Large intestine (tissue), 3 donors: ENCODE measurements around the gene CRY2. TPM values are rescaled to one million over a fixed set of nuclear protein-coding genes. Genes with fewer than 3 reads are reported as not detected.

Experiments used
- DNase-seq, 2 donors: peaks; one replicate each; pipeline versions ENCODE4 v3.0.0 to v3.0.0-alpha.2; 2013
- H3K27ac ChIP-seq: one replicate; pipeline ENCODE4 v1.5.1; 2013; ENCODE audit warnings: low read length
- H3K27me3 ChIP-seq: 2 replicates; pipeline ENCODE4 v1.6.1; 2013; ENCODE audit warnings: low read length; ENCODE audit not compliant: control insufficient read depth, insufficient read depth
- H3K36me3 ChIP-seq: 2 replicates; pipeline ENCODE4 v1.6.1; 2013; ENCODE audit warnings: low read length; ENCODE audit not compliant: control insufficient read depth, insufficient read depth
- H3K4me1 ChIP-seq: one replicate; pipeline ENCODE4 v1.6.1; 2013; ENCODE audit warnings: low read length; ENCODE audit not compliant: control insufficient read depth, insufficient read depth
- H3K4me3 ChIP-seq: one replicate; pipeline ENCODE4 v1.5.1; 2013; ENCODE audit warnings: low read length
- H3K9me3 ChIP-seq: one replicate; pipeline ENCODE4 v1.6.1; 2013; ENCODE audit warnings: mild to moderate bottlenecking, low read depth, low read length, moderate library complexity; ENCODE audit not compliant: control insufficient read depth
- WGBS: methylation state at CpG from one replicate; pipeline ENCODE4 v1.1.5; 2013; ENCODE audit warnings: low lambda C conversion rate; ENCODE audit not compliant: insufficient coverage; 5-methylcytosine and 5-hydroxymethylcytosine counted together
- polyA plus RNA-seq: library from polyadenylated mRNA; unstranded; fragments of 120-200 nt; gene quantifications from one replicate; pipeline ENCODE4 v1.2.1, GENCODE V29; 2013

CRY2 gene
- polyA plus RNA-seq, 1 donor, result 23.1 TPM

GRCh38 chr11:45926001-45926401 is 78.7 kb downstream of the CRY2 start:
- no CpG with 5 or more reads among the region's 12 CpGs for WGBS
- H3K36me3 ChIP-seq, result no peaks in the 10 kb centered on the region
- H3K4me1 ChIP-seq, result peaks cover 10% of the 10 kb centered on the region
- DNase-seq, result no peak
- H3K9me3 ChIP-seq, result no peaks in the 10 kb centered on the region
- H3K27ac ChIP-seq, result no peak overlapping the region
- H3K27me3 ChIP-seq, result peaks cover 27% of the 10 kb centered on the region
- no peak overlapping the region for H3K4me3 ChIP-seq

- no peaks in the 10 kb centered on the region for H3K9me3 ChIP-seq
- WGBS, result no CpG with 5 or more reads among the region's 12 CpGs
- no peak overlapping the region for H3K4me3 ChIP-seq
- H3K27ac ChIP-seq, result no peak overlapping the region
- H3K4me1 ChIP-seq, result peaks cover 5% of the 10 kb centered on the region
- peaks cover 20% of the 10 kb centered on the region for H3K27me3 ChIP-seq
- DNase-seq, result no peak
- H3K36me3 ChIP-seq, result no peaks in the 10 kb centered on the region
These were observed 79.5 kb downstream of the CRY2 start for GRCh38 chr11:45926536-45927331.

GRCh38 chr11:45927332-45927683 is 80.0 kb downstream of the CRY2 start:
- H3K27ac ChIP-seq, result no peak overlapping the region
- no peak for DNase-seq
- no CpG with 5 or more reads among the region's 15 CpGs for WGBS
- no peak overlapping the region for H3K4me3 ChIP-seq
- peaks cover 3% of the 10 kb centered on the region for H3K36me3 ChIP-seq
- no peaks in the 10 kb centered on the region for H3K9me3 ChIP-seq
- peaks cover 15% of the 10 kb centered on the region for H3K27me3 ChIP-seq
- peaks cover 5% of the 10 kb centered on the region for H3K4me1 ChIP-seq

- Histone ChIP-seq H3K27ac (no peak overlapping the region), H3K9me3 (no peaks in the 10 kb centered on the region), H3K4me3 (no peak overlapping the region), H3K27me3 (peaks cover 15% of the 10 kb centered on the region), H3K4me1 (peaks cover 5% of the 10 kb centered on the region), H3K36me3 (peaks cover 7% of the 10 kb centered on the region)
- no peak for DNase-seq
- WGBS, result no CpG with 5 or more reads among the region's 27 CpGs
These were observed 80.6 kb downstream of the CRY2 start for GRCh38 chr11:45927684-45928413.

GRCh38 chr11:45928535-45929215 is 81.4 kb downstream of the CRY2 start:
- Histone ChIP-seq H3K4me1 (peaks cover 5% of the 10 kb centered on the region), H3K27ac (no peak overlapping the region), H3K4me3 (no peak overlapping the region), H3K36me3 (peaks cover 15% of the 10 kb centered on the region), H3K9me3 (no peaks in the 10 kb centered on the region), H3K27me3 (peaks cover 8% of the 10 kb centered on the region)
- no CpG with 5 or more reads among the region's 13 CpGs for WGBS
- DNase-seq, result no peak

- Histone ChIP-seq H3K36me3 (peaks cover 24% of the 10 kb centered on the region), H3K9me3 (no peaks in the 10 kb centered on the region), H3K4me1 (peaks cover 5% of the 10 kb centered on the region), H3K27ac (no peak overlapping the region), H3K27me3 (peaks cover 1% of the 10 kb centered on the region), H3K4me3 (no peak overlapping the region)
- peak in 1 of 2 donors; percentile 42 for DNase-seq
- WGBS, result no CpG with 5 or more reads among the region's 10 CpGs
These were observed 82.3 kb downstream of the CRY2 start for GRCh38 chr11:45929486-45930030.

- peaks cover 5% of the 10 kb centered on the region for H3K4me1 ChIP-seq
- H3K9me3 ChIP-seq, result no peaks in the 10 kb centered on the region
- no peak overlapping the region for H3K4me3 ChIP-seq
- DNase-seq, result peak in 1 of 2 donors; percentile 48
- no peak overlapping the region for H3K27ac ChIP-seq
- no CpG with 5 or more reads among the region's 14 CpGs for WGBS
- no peaks in the 10 kb centered on the region for H3K27me3 ChIP-seq
- H3K36me3 ChIP-seq, result peaks cover 30% of the 10 kb centered on the region
These were observed 82.9 kb downstream of the CRY2 start for GRCh38 chr11:45930031-45930794.

- WGBS, result 100% methylated on average over 1 of the region's 8 CpGs
- no peaks in the 10 kb centered on the region for H3K27me3 ChIP-seq
- peaks cover 5% of the 10 kb centered on the region for H3K4me1 ChIP-seq
- H3K27ac ChIP-seq, result no peak overlapping the region
- no peaks in the 10 kb centered on the region for H3K9me3 ChIP-seq
- peaks cover 38% of the 10 kb centered on the region for H3K36me3 ChIP-seq
- no peak for DNase-seq
- H3K4me3 ChIP-seq, result no peak overlapping the region
These were observed 83.8 kb downstream of the CRY2 start for GRCh38 chr11:45930951-45931570.

GRCh38 chr11:45931739-45932138 is 84.5 kb downstream of the CRY2 start:
- H3K27me3 ChIP-seq, result no peaks in the 10 kb centered on the region
- no CpG with 5 or more reads among the region's 10 CpGs for WGBS
- peaks cover 43% of the 10 kb centered on the region for H3K36me3 ChIP-seq
- no peaks in the 10 kb centered on the region for H3K9me3 ChIP-seq
- no peak overlapping the region for H3K4me3 ChIP-seq
- no peak for DNase-seq
- H3K27ac ChIP-seq, result no peak overlapping the region
- H3K4me1 ChIP-seq, result peaks cover 5% of the 10 kb centered on the region
